Pancreas (tissue), 10 donors: ENCODE measurements around the gene ZFYVE28. TPM values are rescaled to one million over a fixed set of nuclear protein-coding genes. Genes with fewer than 3 reads are reported as not detected.
A peak's percentile ranks its signal among the peaks of the same experiment; 100 is the strongest.

Experiments
- ATAC-seq, 4 donors: fragments of 200-7000 bp; cut with Tn5 transposase; one replicate each; pipeline versions ENCODE4 v1.8.0 to v1.9.1; 2020; ENCODE audit warnings: mild to moderate bottlenecking in 4 of 4, moderate library complexity in 4 of 4
- DNase-seq, 6 donors: peaks; one replicate each; pipeline ENCODE4 v3.0.0-alpha.2; 2020
- FAIRE-seq: peaks from 2 replicates; lab custom pipeline; 2012; peaks lifted over from hg19 to GRCh38; lab: Jason Lieb, UNC
- H3K27ac ChIP-seq, 4 donors: fragments of 200-600 bp; sonication (generic); 1 replicate in 3 of 4; 2 replicates in 1 of 4; pipeline versions ENCODE4 v1.5.0 to v1.8.0; 2020
- H3K27me3 ChIP-seq, 4 donors: fragments of 200-600 bp; one replicate each; pipeline ENCODE4 v1.8.0; 2021
- H3K36me3 ChIP-seq, 3 donors: fragments of 200-600 bp; sonication (generic) in 1 of 3; one replicate each; pipeline versions ENCODE4 v1.5.0 to v1.8.0; 2020 to 2021
- H3K4me1 ChIP-seq, 3 donors: fragments of 200-600 bp; one replicate each; pipeline ENCODE4 v1.8.0; 2021
- H3K4me3 ChIP-seq, 4 donors: fragments of 200-600 bp; sonication (generic) in 2 of 4; one replicate each; pipeline versions ENCODE4 v1.5.0 to v1.8.0; 2020 to 2021
- H3K9me3 ChIP-seq, 4 donors: fragments of 200-600 bp; one replicate each; pipeline ENCODE4 v1.8.0; 2021
- CTCF ChIP-seq, 4 donors: fragments of 200-600 bp; sonication (generic) in 3 of 4; IDR thresholded peaks; one replicate each; pipeline versions ENCODE4 v1.5.0 to v1.8.0; 2021; ENCODE audit warnings: antibody characterized with exemption in 4 of 4
- WGBS, 2 donors: extraction: QIAGEN DNeasy Blood & Tissue Kit; methylation state at CpG; one replicate each; pipeline ENCODE4 v1.1.7; 2013; 5-methylcytosine and 5-hydroxymethylcytosine counted together
- intact Hi-C, 3 donors: fragments of 100-400 bp; cut with DNase I; formaldehyde crosslinking; loops; one replicate each; pipeline versions ENCODE4 v1.11.1 to v1.14.2; 2022
- polyA plus RNA-seq, 2 donors: library from polyadenylated mRNA; stranded (reverse); fragments of 200-250 nt; gene quantifications; one replicate each; pipeline ENCODE4 v1.2.3, GENCODE V29; 2013
- total RNA-seq, 6 donors: library from RNA; stranded (reverse); fragmentation: NEBNext Ultra II Directional in 4 of 6; extraction: Animal tissue kit (Norgen Biotek cat#: 25700) in 4 of 6; gene quantifications; one replicate each; pipeline versions ENCODE4 v1.2.1 to v1.2.4, GENCODE V29; 2021 to 2023
- donor health status: healthy with polysubstance abuse.
- donor health status: DM: no; HTN: no; CAD: no; lungs with moderate emphysema.
- donor health status: DM: no; HTN: no; CAD: no.
- donor health status: control.
- donor health status: control.
- donor health status: Bipolar disorder and iron deficiency.
- donor health status: DM: yes; HTN: yes; CAD: no.
- donor health status: DM: no; HTN: no; CAD: no.
- donor health status: DM: no; HTN: no; CAD: no.
- donor health status: DM: yes; HTN: yes; CAD: no.

Gene ZFYVE28
- total and polyA plus RNA-seq, 8 donors: 3.8 to 13.4 (median 6.0) TPM

- ATAC-seq (no peak), FAIRE-seq (no peak), DNase-seq (peak in 2 of 6 donors; percentile 4 to 57)
- WGBS, 2 donors: 83 to 88% methylated on average over 25 to 26 of the region's 27 CpGs
- H3K4me3 ChIP-seq: no peak overlapping the region
- no peaks in the 10 kb centered on the region for H3K4me1 ChIP-seq
- H3K27ac ChIP-seq: no peak overlapping the region
- no peaks in the 10 kb centered on the region for H3K27me3 ChIP-seq
- no peaks in the 10 kb centered on the region for H3K9me3 ChIP-seq
- intact Hi-C loops: no loop called here
- TF ChIP-seq CTCF (IDR thresholded peaks at IDR 0.05): no peak
- H3K36me3 ChIP-seq: no peaks in the 10 kb centered on the region
These were observed 83.4 kb downstream of the ZFYVE28 start for GRCh38 chr4:2334826-2335728.

- no peak for FAIRE-seq
- Histone ChIP-seq H3K27me3 (no peaks in the 10 kb centered on the region), H3K4me1 (no peaks in the 10 kb centered on the region), H3K4me3 (no peak overlapping the region), H3K27ac (no peak overlapping the region), H3K9me3 (no peaks in the 10 kb centered on the region), H3K36me3 (no peaks in the 10 kb centered on the region)
- TF ChIP-seq CTCF (IDR thresholded peaks at IDR 0.05): no peak
- intact Hi-C loops: no loop called here
- ATAC-seq: no peak
- peak in 2 of 6 donors; percentile 3 to 64 for DNase-seq
- whole genome bisulfite sequencing, 2 donors: 92 to 94% methylated on average over 27 to 28 of the region's 28 CpGs
These were observed 84.4 kb downstream of the ZFYVE28 start for GRCh38 chr4:2333916-2334644.

- ATAC-seq: peak in 1 of 4 donors; percentile 17
- intact Hi-C loops: no loop called here
- FAIRE-seq: no peak
These were observed 85.0 kb downstream of the ZFYVE28 start for GRCh38 chr4:2333356-2333841.

GRCh38 chr4:2332976-2333319 lies 85.5 kb downstream of the ZFYVE28 start:
- no peaks in the 10 kb centered on the region for H3K36me3 ChIP-seq
- 89 to 93% methylated on average over 6 of the region's 6 CpGs for WGBS, 2 donors
- intact Hi-C loops: no loop called here
- no peak for TF ChIP-seq CTCF (IDR thresholded peaks at IDR 0.05)
- H3K27me3 ChIP-seq: no peaks in the 10 kb centered on the region
- no peaks in the 10 kb centered on the region for H3K4me1 ChIP-seq
- H3K4me3 ChIP-seq: no peak overlapping the region
- DNase-seq: no peak
- H3K9me3 ChIP-seq: no peaks in the 10 kb centered on the region
- no peak for FAIRE-seq
- no peak for ATAC-seq
- no peak overlapping the region for H3K27ac ChIP-seq

More at GRCh38 chr4:2333356-2333841, 85.0 kb downstream of the ZFYVE28 start:
- no peak overlapping the region for H3K4me3 ChIP-seq
- H3K9me3 ChIP-seq: no peaks in the 10 kb centered on the region
- H3K27ac ChIP-seq: no peak overlapping the region
- no peaks in the 10 kb centered on the region for H3K36me3 ChIP-seq
- no peaks in the 10 kb centered on the region for H3K27me3 ChIP-seq
- DNase-seq: peak in 1 of 6 donors; percentile 5
- no peaks in the 10 kb centered on the region for H3K4me1 ChIP-seq
- TF ChIP-seq CTCF (IDR thresholded peaks at IDR 0.05): no peak
- WGBS, 2 donors: 80 to 81% methylated on average over 18 of the region's 18 CpGs
